Sigmoid colon (tissue), 7 donors: Measurements from ENCODE around the gene NAT14. TPM values are rescaled to one million over a fixed set of nuclear protein-coding genes. Genes with fewer than 3 reads are reported as not detected.

ENCODE experiments used
- DNase-seq: peaks from one replicate; pipeline ENCODE4 v3.0.0-alpha.2; 2019
- H3K27ac ChIP-seq, 4 donors: fragments of 200-600 bp; sonication (generic); one replicate each; pipeline ENCODE4 v1.5.1; 2016 to 2019; ENCODE audit warnings: mild to moderate bottlenecking in 1 of 4
- H3K27me3 ChIP-seq, 3 donors: fragments of 200-600 bp; sonication (generic); one replicate each; pipeline ENCODE4 v1.5.1; 2019; ENCODE audit warnings: mild to moderate bottlenecking in 1 of 3
- H3K36me3 ChIP-seq, 4 donors: fragments of 200-600 bp; sonication (generic); one replicate each; pipeline ENCODE4 v1.5.1; 2016 to 2019
- H3K4me1 ChIP-seq, 4 donors: fragments of 200-600 bp; sonication (generic); one replicate each; pipeline ENCODE4 v1.5.1; 2017 to 2019
- H3K4me3 ChIP-seq, 4 donors: fragments of 200-600 bp; sonication (generic); one replicate each; pipeline ENCODE4 v1.5.1; 2017 to 2019; ENCODE audit warnings: mild to moderate bottlenecking in 2 of 4, moderate library complexity in 1 of 4
- H3K9me3 ChIP-seq, 4 donors: fragments of 200-600 bp in 3 of 4; sonication (generic) in 3 of 4; one replicate each; pipeline versions ENCODE4 v1.5.1 to v1.6.1; 2013 to 2019
- CTCF ChIP-seq, 4 experiments: fragments of 450-650 bp in 3 of 4; fragments of 200-600 bp in 1 of 4; IDR thresholded peaks; one replicate each; pipeline ENCODE4 v1.5.1; 2016 to 2019; ENCODE audit warnings: antibody characterized with exemption in 4 of 4, mild to moderate bottlenecking in 3 of 4, moderate library complexity in 2 of 4
- EP300 ChIP-seq, 4 donors: sonication (generic); formaldehyde crosslinking; IDR thresholded peaks; one replicate each; pipeline ENCODE4 v1.6.1; 2017; ENCODE audit warnings: antibody characterized with exemption in 4 of 4
- POLR2A ChIP-seq, 2 donors: fragments of 450-650 bp; IDR thresholded peaks; one replicate each; pipeline ENCODE4 v1.6.1; 2016; ENCODE audit warnings: antibody characterized with exemption in 2 of 2, mild to moderate bottlenecking in 2 of 2, moderate library complexity in 2 of 2
- POLR2AphosphoS5 ChIP-seq, 4 donors: sonication (generic); formaldehyde crosslinking; IDR thresholded peaks; one replicate each; pipeline ENCODE4 v1.6.1; 2017; ENCODE audit warnings: antibody characterized with exemption in 4 of 4
- WGBS, 2 donors: extraction: QIAGEN DNeasy Blood & Tissue Kit; methylation state at CpG; one replicate each; pipeline ENCODE4 v1.1.7; 2013; 5-methylcytosine and 5-hydroxymethylcytosine counted together
- intact Hi-C: fragments of 100-400 bp; cut with DNase I; formaldehyde crosslinking; loops from one replicate; pipeline ENCODE4 v1.15.1; 2023
- polyA plus RNA-seq, 3 donors: library from polyadenylated mRNA; stranded (reverse); fragments of 200-250 nt; gene quantifications; one replicate each; pipeline ENCODE4 v1.2.3, GENCODE V29; 2013
- total RNA-seq, 4 donors: library from RNA; depleted of rRNA; stranded (reverse); fragments of >200 nt; gene quantifications; one replicate each; pipeline ENCODE4 v1.1.0, GENCODE V29; 2016
- donor health status: healthy with polysubstance abuse.
- donor health status: Bipolar disorder and iron deficiency.
- donor health status: healthy.

Gene NAT14
- total and polyA plus RNA-seq, 7 donors = 1.4 to 13.7 (median 7.8) TPM

GRCh38 chr19:55440411-55441105, 44.4 kb upstream of the NAT14 start:
- peaks cover 67 to 100% (median 72%) of the 10 kb centered on the region in 3 donors for H3K27me3 ChIP-seq

GRCh38 chr19:55441319-55441691, 43.7 kb upstream of the NAT14 start:
- intact Hi-C loops = no loop called here
- Histone ChIP-seq H3K4me1 (peaks cover 0 to 25% (median 21%) of the 10 kb centered on the region in 4 donors), H3K27me3 (peaks cover 67 to 98% (median 74%) of the 10 kb centered on the region in 3 donors), H3K36me3 (no peaks in the 10 kb centered on the region), H3K4me3 (no peak overlapping the region), H3K27ac (no peak overlapping the region), H3K9me3 (no peaks in the 10 kb centered on the region)
- TF ChIP-seq CTCF (IDR thresholded peaks at IDR 0.05) (no peak), POLR2AphosphoS5 (IDR thresholded peaks at IDR 0.05) (no peak), EP300 (IDR thresholded peaks at IDR 0.05) (no peak), POLR2A (IDR thresholded peaks at IDR 0.05) (no peak)
- DNase-seq = no peak
- WGBS, 2 donors = 5 to 9% methylated on average over 21 of the region's 21 CpGs

More at GRCh38 chr19:55440411-55441105, 44.4 kb upstream of the NAT14 start:
- Histone ChIP-seq H3K27ac (no peak overlapping the region), H3K4me3 (no peak overlapping the region), H3K9me3 (no peaks in the 10 kb centered on the region), H3K36me3 (no peaks in the 10 kb centered on the region), H3K4me1 (peaks cover 0 to 25% (median 21%) of the 10 kb centered on the region in 4 donors)
- no peak for DNase-seq
- no peak for TF ChIP-seq CTCF (IDR thresholded peaks at IDR 0.05)
- TF ChIP-seq POLR2A (IDR thresholded peaks at IDR 0.05) = no peak
- TF ChIP-seq EP300 (IDR thresholded peaks at IDR 0.05) = no peak
- TF ChIP-seq POLR2AphosphoS5 (IDR thresholded peaks at IDR 0.05) = no peak
- 14 to 19% methylated on average over 39 of the region's 39 CpGs for WGBS, 2 donors
- intact Hi-C loops = no loop called here

- H3K27ac ChIP-seq = no peak overlapping the region
- no peaks in the 10 kb centered on the region for H3K36me3 ChIP-seq
- no peaks in the 10 kb centered on the region for H3K9me3 ChIP-seq
- 3% methylated on average over 39 of the region's 39 CpGs for WGBS, 2 donors
- peaks cover 67 to 96% (median 75%) of the 10 kb centered on the region in 3 donors for H3K27me3 ChIP-seq
- peaks cover 0 to 25% (median 21%) of the 10 kb centered on the region in 4 donors for H3K4me1 ChIP-seq
- DNase-seq = no peak
- TF ChIP-seq EP300 (IDR thresholded peaks at IDR 0.05) (no peak), CTCF (IDR thresholded peaks at IDR 0.05) (no peak), POLR2AphosphoS5 (IDR thresholded peaks at IDR 0.05) (no peak), POLR2A (IDR thresholded peaks at IDR 0.05) (no peak)
- intact Hi-C loops = no loop called here
- no peak overlapping the region for H3K4me3 ChIP-seq
Observed at GRCh38 chr19:55441692-55442321, 43.2 kb upstream of the NAT14 start.

- TF ChIP-seq CTCF (IDR thresholded peaks at IDR 0.05) (no peak), EP300 (IDR thresholded peaks at IDR 0.05) (no peak), POLR2A (IDR thresholded peaks at IDR 0.05) (no peak), POLR2AphosphoS5 (IDR thresholded peaks at IDR 0.05) (no peak)
Observed at GRCh38 chr19:55442372-55442961, 42.5 kb upstream of the NAT14 start.

More at GRCh38 chr19:55442372-55442961, 42.5 kb upstream of the NAT14 start:
- peaks cover 66 to 90% (median 73%) of the 10 kb centered on the region in 3 donors for H3K27me3 ChIP-seq
- H3K9me3 ChIP-seq = no peaks in the 10 kb centered on the region
- DNase-seq = no peak
- no peak overlapping the region for H3K4me3 ChIP-seq
- H3K36me3 ChIP-seq = no peaks in the 10 kb centered on the region
- 1% methylated on average over 72 of the region's 72 CpGs for WGBS, 2 donors
- H3K4me1 ChIP-seq = peaks cover 0 to 25% (median 21%) of the 10 kb centered on the region in 4 donors
- intact Hi-C loops = no loop called here
- no peak overlapping the region for H3K27ac ChIP-seq
